ENCODE measurements around the gene PIBF1.
"Not testable (repeated sequence)": the region's sequence is repeated elsewhere in the genome, so short reads cannot be mapped to it uniquely, and the experiment has no call there.

The PIBF1 gene

DNA sequence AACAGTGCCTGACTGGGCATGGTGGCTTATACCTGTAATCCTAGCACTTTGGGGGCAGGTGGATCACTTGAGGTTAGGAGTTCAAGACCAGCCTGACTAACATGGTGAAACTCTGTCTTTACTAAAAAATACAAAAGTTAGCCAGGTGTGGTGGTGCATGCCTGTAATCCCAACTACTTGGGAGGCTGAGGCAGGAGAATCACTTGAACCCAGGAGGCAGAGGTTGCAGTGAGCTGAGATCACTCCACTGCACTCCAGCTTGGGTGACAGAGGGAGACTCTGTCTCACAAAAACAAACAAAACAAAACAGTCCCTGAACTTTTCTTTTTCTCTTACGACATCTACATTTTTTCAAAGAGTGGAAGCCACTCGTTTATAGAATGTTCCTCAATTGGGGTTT lies 266.7 kb downstream of the PIBF1 start:
- H3K4me3 Mint-ChIP-seq; H3K27ac Mint-ChIP-seq; ATAC-seq; H3K9me3 Mint-ChIP-seq; DNase-seq (ENCODE audit: low spot score in 2 of 2); H3K4me1 Mint-ChIP-seq; H3K36me3 Mint-ChIP-seq: not testable (repeated sequence)

DNA sequence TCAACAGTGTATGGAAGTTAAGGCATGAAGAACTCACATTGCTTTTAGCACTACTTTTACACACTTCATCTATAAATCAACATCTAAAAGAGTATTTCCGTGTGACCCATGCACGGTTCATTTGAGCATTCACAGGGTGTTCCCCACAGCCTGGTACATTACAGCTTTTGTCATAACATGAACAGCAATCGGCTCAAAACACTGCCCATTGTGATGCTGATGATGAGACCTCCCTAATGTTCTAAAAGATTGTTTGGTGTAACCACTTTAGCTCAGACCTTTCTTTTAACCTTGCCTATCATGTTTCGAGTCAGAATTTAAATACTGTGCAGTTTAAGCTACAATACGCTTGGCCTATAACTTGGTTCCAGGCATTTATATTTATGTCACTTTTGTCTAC lies 272.8 kb downstream of the PIBF1 start:
- DNase-seq (ENCODE audit: low spot score in 2 of 2), result no peak
- H3K36me3 Mint-ChIP-seq, result no peaks in the 10 kb centered on the region

DNA sequence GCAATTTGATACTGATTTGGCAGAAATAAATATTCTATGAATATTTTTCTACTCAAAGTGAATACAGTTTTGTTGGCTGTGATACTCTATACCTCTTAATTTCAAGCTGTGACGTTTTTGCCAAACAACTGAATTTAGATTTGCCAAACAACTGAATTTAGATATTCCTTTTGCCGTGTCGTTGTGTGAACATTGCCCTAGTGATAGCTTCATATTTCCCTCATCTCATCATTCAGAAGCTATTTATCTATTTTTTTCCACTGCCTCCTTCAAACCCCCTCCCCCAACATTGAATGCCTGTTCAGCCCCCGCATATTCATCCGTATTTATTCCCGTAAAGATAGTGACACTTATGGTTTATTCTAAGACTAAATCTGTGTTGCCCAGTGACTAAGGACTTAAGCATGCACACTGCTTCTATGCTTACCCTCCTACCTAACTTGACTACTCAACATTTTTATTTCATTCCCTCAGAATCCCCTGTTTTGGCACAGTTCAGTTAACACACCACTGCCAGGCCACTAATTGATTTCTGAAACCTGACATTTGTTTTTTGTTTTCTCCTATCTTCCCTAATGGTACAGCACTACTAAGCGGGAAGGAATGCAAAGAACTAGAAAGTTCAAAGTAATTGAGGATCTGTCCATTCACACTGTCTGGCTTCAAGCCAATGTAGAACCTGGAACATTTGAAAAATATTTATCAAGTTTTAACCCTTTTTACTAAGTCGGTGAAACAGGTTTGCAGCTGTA lies 274.1 kb downstream of the PIBF1 start:
- no peak overlapping the region for H3K4me3 Mint-ChIP-seq
- no peak overlapping the region for H3K27ac Mint-ChIP-seq
- peaks cover 7% of the 10 kb centered on the region for H3K4me1 Mint-ChIP-seq
- DNase-seq (ENCODE audit: low spot score in 2 of 2), result no peak
- H3K9me3 Mint-ChIP-seq, result no peaks in the 10 kb centered on the region
- H3K36me3 Mint-ChIP-seq, result no peaks in the 10 kb centered on the region
- ATAC-seq, result no peak

More for the DNA sequence above, 272.8 kb downstream of the PIBF1 start:
- H3K4me1 Mint-ChIP-seq, result peaks cover 7% of the 10 kb centered on the region
- H3K9me3 Mint-ChIP-seq, result no peaks in the 10 kb centered on the region
- ATAC-seq, result no peak
- no peak overlapping the region for H3K27ac Mint-ChIP-seq
- H3K4me3 Mint-ChIP-seq, result no peak overlapping the region

DNA sequence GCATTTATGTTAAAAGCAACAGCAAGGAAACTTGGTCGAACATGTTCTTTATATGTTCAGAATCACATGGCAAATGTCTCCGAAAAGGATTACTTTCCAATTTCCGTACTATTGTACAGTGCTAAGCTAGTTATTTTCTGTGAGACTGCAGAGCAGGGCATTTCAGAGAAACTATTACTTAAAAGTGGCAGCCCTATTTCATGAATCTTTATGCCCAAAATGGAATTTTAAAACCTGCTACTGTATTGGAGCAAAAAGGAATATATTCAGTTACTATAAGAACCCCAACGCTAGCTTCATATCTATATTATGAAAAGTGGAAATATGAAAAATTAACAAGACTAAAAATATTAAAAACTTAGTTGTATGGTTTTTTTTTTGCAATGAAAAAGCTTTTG lies 274.6 kb downstream of the PIBF1 start:
- ATAC-seq, result no peak

DNA sequence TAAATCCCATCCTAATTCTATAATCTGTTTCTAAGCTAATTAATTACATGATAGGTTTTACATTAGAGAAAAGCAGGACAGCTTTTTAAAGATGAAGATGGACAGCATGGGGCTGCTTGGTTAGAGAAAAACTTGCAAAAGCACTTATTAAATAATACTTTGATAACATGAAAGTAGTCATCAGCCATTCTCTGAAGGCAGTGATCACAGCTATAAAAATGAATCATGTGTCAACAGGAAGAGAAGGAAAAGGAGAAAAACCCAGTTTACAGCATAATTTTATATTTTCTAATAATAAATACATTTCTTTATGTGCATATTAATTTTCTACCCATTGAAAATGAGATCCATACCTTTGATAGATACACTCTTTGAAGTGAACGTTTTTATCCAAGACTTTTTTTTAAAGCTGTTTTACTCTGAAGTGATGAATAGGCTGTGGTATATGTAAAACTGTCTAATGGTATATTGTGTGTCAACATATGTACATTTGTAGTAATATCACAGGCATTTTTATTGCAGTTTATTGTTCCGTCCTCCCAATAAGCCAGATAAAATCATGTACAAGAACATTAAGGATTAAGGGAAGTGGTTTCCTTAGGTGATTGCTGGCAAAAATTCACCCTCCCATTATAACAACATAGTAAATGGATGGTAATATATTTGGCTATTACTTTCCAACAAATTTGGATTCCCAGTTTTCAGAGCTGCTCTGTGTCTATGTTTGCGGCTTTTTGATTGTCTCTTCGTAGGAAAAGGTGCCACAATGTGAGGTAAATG lies 275.5 kb downstream of the PIBF1 start:
- DNase-seq (ENCODE audit: low spot score in 2 of 2), result no peak
- peak overlapping the region; percentile 80 for H3K4me3 Mint-ChIP-seq

More for the DNA sequence above, 274.6 kb downstream of the PIBF1 start:
- Mint-ChIP-seq H3K27ac (no peak overlapping the region), H3K4me3 (no peak overlapping the region), H3K4me1 (peaks cover 7% of the 10 kb centered on the region), H3K36me3 (no peaks in the 10 kb centered on the region), H3K9me3 (no peaks in the 10 kb centered on the region)
- DNase-seq (ENCODE audit: low spot score in 2 of 2), result no peak

DNA sequence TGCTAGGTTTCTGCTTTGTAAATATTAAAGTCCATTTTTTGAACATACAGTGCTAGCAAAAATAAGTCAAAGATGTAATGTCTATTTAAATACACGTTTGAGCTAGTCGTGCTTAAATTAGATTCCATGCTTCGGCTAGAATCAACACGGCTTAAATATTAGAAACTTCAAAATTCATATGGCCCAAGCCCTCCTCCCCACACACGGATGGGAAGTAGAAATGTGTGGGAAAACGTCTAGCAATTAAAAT lies 276.1 kb downstream of the PIBF1 start:
- DNase-seq (ENCODE audit: low spot score in 2 of 2) (no peak), ATAC-seq (no peak)
- no peaks in the 10 kb centered on the region for H3K36me3 Mint-ChIP-seq
- H3K27ac Mint-ChIP-seq, result no peak overlapping the region
- H3K9me3 Mint-ChIP-seq, result no peaks in the 10 kb centered on the region
- peak overlapping the region; percentile 80 for H3K4me3 Mint-ChIP-seq
- H3K4me1 Mint-ChIP-seq, result peaks cover 7% of the 10 kb centered on the region

More for the DNA sequence above, 275.5 kb downstream of the PIBF1 start:
- no peak overlapping the region for H3K27ac Mint-ChIP-seq
- no peaks in the 10 kb centered on the region for H3K36me3 Mint-ChIP-seq
- no peaks in the 10 kb centered on the region for H3K9me3 Mint-ChIP-seq
- ATAC-seq, result no peak
- peaks cover 7% of the 10 kb centered on the region for H3K4me1 Mint-ChIP-seq

DNA sequence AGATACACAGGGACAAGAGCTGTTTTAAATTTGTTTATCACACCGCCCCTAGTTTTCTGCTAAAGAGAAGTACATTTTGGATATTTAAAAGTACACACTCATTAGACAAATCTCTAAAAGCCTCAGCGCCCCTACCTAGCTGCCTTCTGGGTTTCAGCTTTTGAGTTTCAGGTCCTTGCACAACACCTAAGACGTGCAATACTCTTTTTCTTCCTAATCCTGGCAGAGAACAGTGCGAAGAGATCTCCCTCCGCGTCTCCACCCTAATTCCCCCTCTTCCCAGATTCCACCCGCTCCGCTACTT lies 276.5 kb downstream of the PIBF1 start:
- Mint-ChIP-seq H3K4me3 (peak overlapping the region; percentile 80), H3K36me3 (no peaks in the 10 kb centered on the region), H3K9me3 (no peaks in the 10 kb centered on the region), H3K27ac (peak overlapping the region; percentile 56), H3K4me1 (peaks cover 7% of the 10 kb centered on the region)
- ATAC-seq (peak; percentile 3), DNase-seq (ENCODE audit: low spot score in 2 of 2) (no peak)

DNA sequence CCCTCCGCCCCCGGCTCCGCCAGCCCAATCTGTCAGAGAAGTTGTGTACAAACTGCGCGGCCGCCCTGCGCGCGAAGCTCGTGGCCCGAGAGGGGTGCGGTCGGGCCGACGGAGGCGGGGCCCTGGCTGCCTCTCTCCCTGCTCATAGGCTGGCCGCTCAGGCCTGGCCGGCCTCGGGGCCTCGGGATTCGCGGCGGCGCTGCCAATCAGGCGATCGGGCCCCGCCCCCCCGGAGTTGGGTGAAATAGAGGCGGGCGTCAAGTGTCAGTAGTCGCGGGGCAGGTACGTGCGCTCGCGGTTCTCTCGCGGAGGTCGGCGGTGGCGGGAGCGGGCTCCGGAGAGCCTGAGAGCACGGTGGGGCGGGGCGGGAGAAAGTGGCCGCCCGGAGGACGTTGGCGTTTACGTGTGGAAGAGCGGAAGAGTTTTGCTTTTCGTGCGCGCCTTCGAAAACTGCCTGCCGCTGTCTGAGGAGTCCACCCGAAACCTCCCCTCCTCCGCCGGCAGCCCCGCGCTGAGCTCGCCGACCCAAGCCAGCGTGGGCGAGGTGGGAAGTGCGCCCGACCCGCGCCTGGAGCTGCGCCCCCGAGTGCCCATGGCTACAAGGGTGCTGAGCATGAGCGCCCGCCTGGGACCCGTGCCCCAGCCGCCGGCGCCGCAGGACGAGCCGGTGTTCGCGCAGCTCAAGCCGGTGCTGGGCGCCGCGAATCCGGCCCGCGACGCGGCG lies 277.0 kb downstream of the PIBF1 start, which contains the start of gene KLF5:
TSS of gene KLF5 (plus strand) at position 270 of the 724 bp plus-strand sequence. CDS start at position 593, 323 bp downstream.
- peak within 1 kb of the TSS; percentile 56 for H3K27ac Mint-ChIP-seq
- H3K4me3 Mint-ChIP-seq, result peak within 1 kb of the TSS; percentile 80
- no peaks in the 10 kb centered on the region for H3K9me3 Mint-ChIP-seq
- peak; percentile 99 for ATAC-seq
- peak; percentile 94 to 95 for DNase-seq (ENCODE audit: low spot score in 2 of 2)
- H3K4me1 Mint-ChIP-seq, result peaks cover 7% of the 10 kb centered on the region
- H3K36me3 Mint-ChIP-seq, result no peaks in the 10 kb centered on the region

DNA sequence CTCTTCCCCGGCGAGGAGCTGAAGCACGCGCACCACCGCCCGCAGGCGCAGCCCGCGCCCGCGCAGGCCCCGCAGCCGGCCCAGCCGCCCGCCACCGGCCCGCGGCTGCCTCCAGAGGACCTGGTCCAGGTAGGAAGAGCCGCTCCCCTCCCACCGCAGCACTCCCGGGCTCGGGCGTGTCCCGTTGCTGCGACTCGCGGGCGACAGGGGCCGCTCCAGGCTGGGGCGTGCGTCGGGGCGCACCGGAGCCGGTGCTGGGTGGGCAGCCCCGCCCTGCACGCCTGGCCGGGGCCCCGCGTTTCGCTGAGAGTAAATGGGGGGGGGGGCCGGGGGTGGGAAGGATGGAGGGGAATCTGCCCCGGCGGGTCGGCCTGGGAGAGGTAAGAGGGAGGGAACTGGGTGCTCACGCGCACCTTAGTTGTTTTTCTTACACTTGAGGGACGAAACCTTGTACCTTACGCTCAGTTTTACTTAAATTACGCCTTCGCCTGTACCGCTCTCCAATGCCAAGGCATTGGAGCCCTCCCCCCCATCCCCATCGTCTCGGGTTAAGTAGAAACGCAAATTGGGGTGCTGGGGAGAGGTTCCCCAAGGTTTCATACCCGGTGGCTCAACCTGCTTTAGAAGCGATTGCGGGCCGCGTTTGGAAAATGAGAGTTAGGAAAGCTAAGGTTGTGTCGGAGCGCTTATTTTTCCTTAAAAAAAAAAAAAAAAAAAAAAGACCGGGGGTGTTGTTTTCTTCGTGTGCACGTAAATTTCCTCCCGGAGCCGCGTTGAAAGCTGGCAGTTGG lies 277.7 kb downstream of the PIBF1 start:
- H3K27ac Mint-ChIP-seq, result no peak overlapping the region

DNA sequence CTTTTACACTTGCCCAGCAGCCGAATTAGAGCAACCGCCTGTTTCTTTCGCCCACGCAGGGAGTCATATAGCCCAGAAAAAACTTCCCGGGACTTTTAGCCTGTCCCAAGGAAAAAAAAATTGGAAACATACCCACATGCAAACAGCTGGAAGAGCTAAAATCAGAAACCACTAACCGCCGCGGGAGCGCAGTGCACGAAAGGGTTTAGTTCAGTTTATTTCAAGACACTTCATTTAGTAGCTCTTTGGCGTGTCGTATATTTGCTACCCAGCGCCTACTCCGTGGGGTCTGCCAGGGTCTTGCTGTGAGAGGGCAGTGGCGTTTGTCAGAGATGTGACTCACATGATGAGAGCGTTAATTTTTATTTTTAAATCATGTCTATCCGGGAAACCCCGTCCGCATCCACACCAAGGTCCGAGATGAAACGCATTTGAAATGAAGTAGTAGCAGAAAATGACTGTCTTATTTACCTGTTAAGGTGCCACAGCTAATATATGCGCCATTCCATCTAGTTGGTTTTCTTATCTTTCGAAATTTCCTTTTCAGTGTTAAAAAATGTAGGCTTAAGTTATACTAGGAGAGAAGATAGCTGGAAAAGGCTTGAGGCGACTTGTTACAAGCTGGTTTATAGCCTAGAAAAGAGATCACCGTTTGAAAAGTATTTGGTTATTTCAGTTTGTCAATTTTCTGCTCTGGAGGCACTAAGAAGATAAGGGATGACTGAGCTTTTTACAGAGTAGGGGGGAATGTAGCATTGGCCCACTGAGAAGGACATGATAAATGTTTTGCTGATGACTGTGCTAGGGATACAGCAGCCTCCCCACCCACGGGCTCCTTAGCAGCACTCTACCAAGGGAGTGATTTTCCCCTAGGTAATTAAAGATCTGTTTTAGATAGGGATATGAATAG lies 278.6 kb downstream of the PIBF1 start:
- no peaks in the 10 kb centered on the region for H3K9me3 Mint-ChIP-seq
- peak overlapping the region; percentile 80 for H3K4me3 Mint-ChIP-seq
- peaks cover 7% of the 10 kb centered on the region for H3K4me1 Mint-ChIP-seq
- no peak overlapping the region for H3K27ac Mint-ChIP-seq
- DNase-seq (ENCODE audit: low spot score in 2 of 2) (no peak), ATAC-seq (no peak)
- no peaks in the 10 kb centered on the region for H3K36me3 Mint-ChIP-seq

More for the DNA sequence above, 277.7 kb downstream of the PIBF1 start:
- Mint-ChIP-seq H3K4me1 (peaks cover 7% of the 10 kb centered on the region), H3K36me3 (no peaks in the 10 kb centered on the region), H3K9me3 (no peaks in the 10 kb centered on the region), H3K4me3 (peak overlapping the region; percentile 80)
- DNase-seq (ENCODE audit: low spot score in 2 of 2), result peak in 1 of 2 donors; percentile 8
- peak; percentile 46 for ATAC-seq

DNA sequence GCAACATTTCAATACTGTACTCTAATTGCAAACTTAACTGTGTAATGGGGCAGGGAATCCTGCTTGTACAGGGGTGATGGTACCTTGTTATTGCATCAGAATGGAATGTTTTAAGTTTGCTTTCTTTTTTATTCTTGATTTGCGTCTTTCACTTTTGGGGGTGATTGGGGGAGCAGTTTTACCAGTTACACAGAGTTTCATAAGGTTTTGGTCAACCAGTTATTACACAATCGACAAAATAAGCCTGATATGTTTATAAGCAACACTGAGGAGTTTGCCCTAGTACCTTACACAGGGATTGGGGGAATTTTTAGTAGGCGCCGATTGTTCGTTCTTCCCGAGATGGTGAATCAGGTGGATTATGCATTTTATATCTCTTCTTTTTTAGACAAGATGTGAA lies 279.5 kb downstream of the PIBF1 start:
- Mint-ChIP-seq H3K4me3 (no peak overlapping the region), H3K4me1 (peaks cover 7% of the 10 kb centered on the region), H3K9me3 (no peaks in the 10 kb centered on the region), H3K27ac (no peak overlapping the region), H3K36me3 (no peaks in the 10 kb centered on the region)
- DNase-seq (ENCODE audit: low spot score in 2 of 2), result no peak
- no peak for ATAC-seq

DNA sequence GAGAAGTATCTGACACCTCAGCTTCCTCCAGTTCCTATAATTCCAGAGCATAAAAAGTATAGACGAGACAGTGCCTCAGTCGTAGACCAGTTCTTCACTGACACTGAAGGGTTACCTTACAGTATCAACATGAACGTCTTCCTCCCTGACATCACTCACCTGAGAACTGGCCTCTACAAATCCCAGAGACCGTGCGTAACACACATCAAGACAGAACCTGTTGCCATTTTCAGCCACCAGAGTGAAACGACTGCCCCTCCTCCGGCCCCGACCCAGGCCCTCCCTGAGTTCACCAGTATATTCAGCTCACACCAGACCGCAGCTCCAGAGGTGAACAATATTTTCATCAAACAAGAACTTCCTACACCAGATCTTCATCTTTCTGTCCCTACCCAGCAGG lies 279.9 kb downstream of the PIBF1 start:
- H3K4me1 Mint-ChIP-seq, result peaks cover 7% of the 10 kb centered on the region
- no peak overlapping the region for H3K27ac Mint-ChIP-seq
- no peak for ATAC-seq
- no peaks in the 10 kb centered on the region for H3K36me3 Mint-ChIP-seq
- no peak overlapping the region for H3K4me3 Mint-ChIP-seq
- DNase-seq (ENCODE audit: low spot score in 2 of 2), result no peak
- no peaks in the 10 kb centered on the region for H3K9me3 Mint-ChIP-seq

DNA sequence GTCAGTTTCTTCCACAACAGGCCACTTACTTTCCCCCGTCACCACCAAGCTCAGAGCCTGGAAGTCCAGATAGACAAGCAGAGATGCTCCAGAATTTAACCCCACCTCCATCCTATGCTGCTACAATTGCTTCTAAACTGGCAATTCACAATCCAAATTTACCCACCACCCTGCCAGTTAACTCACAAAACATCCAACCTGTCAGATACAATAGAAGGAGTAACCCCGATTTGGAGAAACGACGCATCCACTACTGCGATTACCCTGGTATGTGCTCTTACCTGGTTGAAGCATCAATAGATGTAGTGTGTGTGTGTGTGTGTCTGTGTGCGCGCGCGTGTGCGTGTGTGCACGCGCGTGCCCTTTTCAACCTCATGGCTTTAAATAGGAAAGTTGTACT lies 280.5 kb downstream of the PIBF1 start:
- ATAC-seq (no peak), DNase-seq (ENCODE audit: low spot score in 2 of 2) (no peak)
- H3K27ac Mint-ChIP-seq, result no peak overlapping the region
- H3K36me3 Mint-ChIP-seq, result no peaks in the 10 kb centered on the region
- H3K4me1 Mint-ChIP-seq, result peaks cover 7% of the 10 kb centered on the region
- no peak overlapping the region for H3K4me3 Mint-ChIP-seq
- H3K9me3 Mint-ChIP-seq, result no peaks in the 10 kb centered on the region

DNA sequence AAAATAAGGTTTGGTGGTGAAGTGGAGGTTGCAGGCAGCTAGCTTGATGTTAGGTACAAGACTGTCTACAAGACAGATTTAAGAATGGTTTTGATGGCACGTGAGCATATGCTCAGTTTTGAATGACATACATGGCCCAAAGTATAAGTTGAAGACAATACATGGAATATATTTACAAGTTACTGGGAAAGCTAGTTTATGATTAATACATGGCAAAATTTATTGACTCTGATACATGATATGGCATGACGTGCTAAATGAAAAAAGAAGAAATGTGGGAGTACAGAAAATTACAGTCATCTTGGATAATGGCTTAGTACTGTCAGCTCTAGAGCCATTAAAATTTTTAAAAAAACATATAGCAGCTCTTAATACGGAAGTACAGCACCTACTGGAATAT lies 281.2 kb downstream of the PIBF1 start:
- ATAC-seq, result no peak
- Mint-ChIP-seq H3K4me1 (peaks cover 7% of the 10 kb centered on the region), H3K27ac (no peak overlapping the region), H3K4me3 (no peak overlapping the region), H3K36me3 (no peaks in the 10 kb centered on the region), H3K9me3 (no peaks in the 10 kb centered on the region)
- no peak for DNase-seq (ENCODE audit: low spot score in 2 of 2)

Data from stimulated activated effector memory CD8-positive, alpha-beta T cell treated with anti-CD3 and anti-CD28 coated beads, Interleukin-12 subunit alpha, Interleukin-12 subunit beta, amount 100 ng/mL, for 72 hours (primary cell).